GM12864 (cell line): Measurements from ENCODE around the gene RAET1G.

Experiments used
- DNase-seq: peaks from one replicate; pipeline ENCODE4 v3.0.0-alpha.2; 2011; ENCODE audit warnings: low read depth
- H3K4me3 ChIP-seq: 2 replicates; pipeline ENCODE4 v1.5.1; 2011; ENCODE audit warnings: mild to moderate bottlenecking, low read depth, low read length, control low read depth
- CTCF ChIP-seq: IDR thresholded peaks from 2 replicates; pipeline ENCODE4 v1.5.1; 2011; ENCODE audit warnings: low read depth, mild to moderate bottlenecking, moderate library complexity, low read length, control low read depth, inconsistent platforms; ENCODE audit errors: missing control alignments

RAET1G gene

GRCh38 chr6:149887343-149887742 lies 35.6 kb downstream of the RAET1G start:
- no peak overlapping the region for H3K4me3 ChIP-seq
- no peak for TF ChIP-seq CTCF
- DNase-seq = no peak

- TF ChIP-seq CTCF = no peak
- DNase-seq = no peak
- no peak overlapping the region for H3K4me3 ChIP-seq
Measured at GRCh38 chr6:149885888-149886287, 37.0 kb downstream of the RAET1G start.

GRCh38 chr6:149884617-149885016 lies 38.3 kb downstream of the RAET1G start:
- no peak for DNase-seq
- no peak overlapping the region for H3K4me3 ChIP-seq
- no peak for TF ChIP-seq CTCF

- TF ChIP-seq CTCF = no peak
- H3K4me3 ChIP-seq = no peak overlapping the region
- DNase-seq = no peak
Measured at GRCh38 chr6:149884215-149884614, 38.7 kb downstream of the RAET1G start.

GRCh38 chr6:149881860-149882259 lies 41.1 kb downstream of the RAET1G start:
- no peak for DNase-seq
- no peak for TF ChIP-seq CTCF
- no peak overlapping the region for H3K4me3 ChIP-seq

GRCh38 chr6:149881066-149881766 lies 41.7 kb downstream of the RAET1G start:
- H3K4me3 ChIP-seq = no peak overlapping the region
- no peak for DNase-seq
- TF ChIP-seq CTCF = no peak

- TF ChIP-seq CTCF = no peak
- no peak for DNase-seq
Measured at GRCh38 chr6:149877659-149878058, 45.3 kb downstream of the RAET1G start.

More at GRCh38 chr6:149877659-149878058, 45.3 kb downstream of the RAET1G start:
- H3K4me3 ChIP-seq = no peak overlapping the region
